ENCODE data around the gene RCSD1. TPM values are rescaled to one million over a fixed set of nuclear protein-coding genes. Genes with fewer than 3 reads are reported as not detected.
A peak's percentile ranks its signal among the peaks of the same experiment; 100 is the strongest.

RCSD1 gene
- polyA plus RNA-seq, 2 donors = 1.5 to 1.7 TPM

- no peaks in the 10 kb centered on the region for H3K9me3 ChIP-seq (ENCODE audit: control insufficient read depth in 2 of 2, insufficient read depth in 1 of 2, low read depth in 1 of 2, low read length in 1 of 2)
- no peak overlapping the region for H3K4me3 ChIP-seq (ENCODE audit: low read depth in 1 of 2, low read length in 2 of 2)
- H3K4me1 ChIP-seq (ENCODE audit: control insufficient read depth in 2 of 2, insufficient read depth in 2 of 2, low read length in 1 of 2) = no peaks in the 10 kb centered on the region
- no peaks in the 10 kb centered on the region for H3K36me3 ChIP-seq (ENCODE audit: control insufficient read depth in 2 of 2, insufficient read depth in 2 of 2, low read length in 1 of 2)
- H3K27me3 ChIP-seq (ENCODE audit: control insufficient read depth in 1 of 2, insufficient read depth in 2 of 2, low read length in 2 of 2) = no peaks in the 10 kb centered on the region
- WGBS, 2 donors = 66 to 71% methylated on average over 6 of the region's 6 CpGs
- no peak overlapping the region for H3K27ac ChIP-seq (ENCODE audit: low read depth in 2 of 2, low read length in 1 of 2)
Measured at GRCh38 chr1:167705250-167705649, 75.2 kb downstream of the RCSD1 start.

- WGBS, 2 donors = 83 to 89% methylated on average over 2 of the region's 2 CpGs
- no peak overlapping the region for H3K27ac ChIP-seq (ENCODE audit: low read depth in 2 of 2, low read length in 1 of 2)
- no peaks in the 10 kb centered on the region for H3K27me3 ChIP-seq (ENCODE audit: control insufficient read depth in 1 of 2, insufficient read depth in 2 of 2, low read length in 2 of 2)
- no peaks in the 10 kb centered on the region for H3K4me1 ChIP-seq (ENCODE audit: control insufficient read depth in 2 of 2, insufficient read depth in 2 of 2, low read length in 1 of 2)
- H3K36me3 ChIP-seq (ENCODE audit: control insufficient read depth in 2 of 2, insufficient read depth in 2 of 2, low read length in 1 of 2) = no peaks in the 10 kb centered on the region
- H3K4me3 ChIP-seq (ENCODE audit: low read depth in 1 of 2, low read length in 2 of 2) = no peak overlapping the region
- no peaks in the 10 kb centered on the region for H3K9me3 ChIP-seq (ENCODE audit: control insufficient read depth in 2 of 2, insufficient read depth in 1 of 2, low read depth in 1 of 2, low read length in 1 of 2)
Measured at GRCh38 chr1:167706363-167706762, 76.3 kb downstream of the RCSD1 start.

GRCh38 chr1:167706931-167707877 is 77.2 kb downstream of the RCSD1 start:
- H3K36me3 ChIP-seq (ENCODE audit: control insufficient read depth in 2 of 2, insufficient read depth in 2 of 2, low read length in 1 of 2) = no peaks in the 10 kb centered on the region
- no peak overlapping the region for H3K4me3 ChIP-seq (ENCODE audit: low read depth in 1 of 2, low read length in 2 of 2)
- no peak overlapping the region for H3K27ac ChIP-seq (ENCODE audit: low read depth in 2 of 2, low read length in 1 of 2)
- no peaks in the 10 kb centered on the region for H3K4me1 ChIP-seq (ENCODE audit: control insufficient read depth in 2 of 2, insufficient read depth in 2 of 2, low read length in 1 of 2)
- no peaks in the 10 kb centered on the region for H3K27me3 ChIP-seq (ENCODE audit: control insufficient read depth in 1 of 2, insufficient read depth in 2 of 2, low read length in 2 of 2)
- no peaks in the 10 kb centered on the region for H3K9me3 ChIP-seq (ENCODE audit: control insufficient read depth in 2 of 2, insufficient read depth in 1 of 2, low read depth in 1 of 2, low read length in 1 of 2)
- 86 to 89% methylated on average over 10 of the region's 10 CpGs for WGBS, 2 donors

- Histone ChIP-seq H3K4me3 (ENCODE audit: low read depth in 1 of 2, low read length in 2 of 2) (no peak overlapping the region), H3K4me1 (ENCODE audit: control insufficient read depth in 2 of 2, insufficient read depth in 2 of 2, low read length in 1 of 2) (no peaks in the 10 kb centered on the region), H3K36me3 (ENCODE audit: control insufficient read depth in 2 of 2, insufficient read depth in 2 of 2, low read length in 1 of 2) (no peaks in the 10 kb centered on the region), H3K27me3 (ENCODE audit: control insufficient read depth in 1 of 2, insufficient read depth in 2 of 2, low read length in 2 of 2) (no peaks in the 10 kb centered on the region), H3K9me3 (ENCODE audit: control insufficient read depth in 2 of 2, insufficient read depth in 1 of 2, low read depth in 1 of 2, low read length in 1 of 2) (no peaks in the 10 kb centered on the region), H3K27ac (ENCODE audit: low read depth in 2 of 2, low read length in 1 of 2) (no peak overlapping the region)
- 72 to 82% methylated on average over 4 of the region's 4 CpGs for WGBS, 2 donors
Measured at GRCh38 chr1:167707942-167708341, 77.9 kb downstream of the RCSD1 start.

GRCh38 chr1:167708940-167709389 is 78.9 kb downstream of the RCSD1 start:
- H3K27me3 ChIP-seq (ENCODE audit: control insufficient read depth in 1 of 2, insufficient read depth in 2 of 2, low read length in 2 of 2) = no peaks in the 10 kb centered on the region
- 76 to 78% methylated on average over 3 of the region's 3 CpGs for WGBS, 2 donors
- H3K9me3 ChIP-seq (ENCODE audit: control insufficient read depth in 2 of 2, insufficient read depth in 1 of 2, low read depth in 1 of 2, low read length in 1 of 2) = no peaks in the 10 kb centered on the region
- no peak overlapping the region for H3K4me3 ChIP-seq (ENCODE audit: low read depth in 1 of 2, low read length in 2 of 2)
- peaks cover 0 to 2% of the 10 kb centered on the region in 2 donors for H3K4me1 ChIP-seq (ENCODE audit: control insufficient read depth in 2 of 2, insufficient read depth in 2 of 2, low read length in 1 of 2)
- no peak overlapping the region for H3K27ac ChIP-seq (ENCODE audit: low read depth in 2 of 2, low read length in 1 of 2)
- H3K36me3 ChIP-seq (ENCODE audit: control insufficient read depth in 2 of 2, insufficient read depth in 2 of 2, low read length in 1 of 2) = no peaks in the 10 kb centered on the region

- 92 to 93% methylated on average over 1 of the region's 1 CpG for WGBS, 2 donors
- Histone ChIP-seq H3K9me3 (ENCODE audit: control insufficient read depth in 2 of 2, insufficient read depth in 1 of 2, low read depth in 1 of 2, low read length in 1 of 2) (no peaks in the 10 kb centered on the region), H3K4me1 (ENCODE audit: control insufficient read depth in 2 of 2, insufficient read depth in 2 of 2, low read length in 1 of 2) (peaks cover 0 to 2% of the 10 kb centered on the region in 2 donors)
Measured at GRCh38 chr1:167710836-167711235, 80.8 kb downstream of the RCSD1 start.

GRCh38 chr1:167711797-167712196 is 81.8 kb downstream of the RCSD1 start:
- peaks cover 0 to 2% of the 10 kb centered on the region in 2 donors for H3K4me1 ChIP-seq (ENCODE audit: control insufficient read depth in 2 of 2, insufficient read depth in 2 of 2, low read length in 1 of 2)
- WGBS, 2 donors = 71 to 77% methylated on average over 3 of the region's 3 CpGs
- H3K9me3 ChIP-seq (ENCODE audit: control insufficient read depth in 2 of 2, insufficient read depth in 1 of 2, low read depth in 1 of 2, low read length in 1 of 2) = no peaks in the 10 kb centered on the region
- H3K27me3 ChIP-seq (ENCODE audit: control insufficient read depth in 1 of 2, insufficient read depth in 2 of 2, low read length in 2 of 2) = no peaks in the 10 kb centered on the region
- H3K27ac ChIP-seq (ENCODE audit: low read depth in 2 of 2, low read length in 1 of 2) = no peak overlapping the region
- no peak overlapping the region for H3K4me3 ChIP-seq (ENCODE audit: low read depth in 1 of 2, low read length in 2 of 2)
- H3K36me3 ChIP-seq (ENCODE audit: control insufficient read depth in 2 of 2, insufficient read depth in 2 of 2, low read length in 1 of 2) = no peaks in the 10 kb centered on the region

More at GRCh38 chr1:167710836-167711235, 80.8 kb downstream of the RCSD1 start:
- Histone ChIP-seq H3K27ac (ENCODE audit: low read depth in 2 of 2, low read length in 1 of 2) (no peak overlapping the region), H3K36me3 (ENCODE audit: control insufficient read depth in 2 of 2, insufficient read depth in 2 of 2, low read length in 1 of 2) (no peaks in the 10 kb centered on the region), H3K27me3 (ENCODE audit: control insufficient read depth in 1 of 2, insufficient read depth in 2 of 2, low read length in 2 of 2) (no peaks in the 10 kb centered on the region), H3K4me3 (ENCODE audit: low read depth in 1 of 2, low read length in 2 of 2) (no peak overlapping the region)

- H3K27ac ChIP-seq (ENCODE audit: low read depth in 2 of 2, low read length in 1 of 2) = peak overlapping the region; percentile 66 to 88
- H3K4me3 ChIP-seq (ENCODE audit: low read depth in 1 of 2, low read length in 2 of 2) = peak overlapping the region; percentile 56 to 80
- no peaks in the 10 kb centered on the region for H3K9me3 ChIP-seq (ENCODE audit: control insufficient read depth in 2 of 2, insufficient read depth in 1 of 2, low read depth in 1 of 2, low read length in 1 of 2)
- peaks cover 0 to 2% of the 10 kb centered on the region in 2 donors for H3K4me1 ChIP-seq (ENCODE audit: control insufficient read depth in 2 of 2, insufficient read depth in 2 of 2, low read length in 1 of 2)
- no peaks in the 10 kb centered on the region for H3K36me3 ChIP-seq (ENCODE audit: control insufficient read depth in 2 of 2, insufficient read depth in 2 of 2, low read length in 1 of 2)
- WGBS, 2 donors = 21 to 29% methylated on average over 25 to 31 of the region's 31 CpGs
- H3K27me3 ChIP-seq (ENCODE audit: control insufficient read depth in 1 of 2, insufficient read depth in 2 of 2, low read length in 2 of 2) = no peaks in the 10 kb centered on the region
Measured at GRCh38 chr1:167713330-167714081, 83.5 kb downstream of the RCSD1 start.

GRCh38 chr1:167714098-167714438 is 84.0 kb downstream of the RCSD1 start:
- whole genome bisulfite sequencing, 2 donors = 0 to 1% methylated on average over 27 to 28 of the region's 28 CpGs
- Histone ChIP-seq H3K27me3 (ENCODE audit: control insufficient read depth in 1 of 2, insufficient read depth in 2 of 2, low read length in 2 of 2) (no peaks in the 10 kb centered on the region), H3K9me3 (ENCODE audit: control insufficient read depth in 2 of 2, insufficient read depth in 1 of 2, low read depth in 1 of 2, low read length in 1 of 2) (no peaks in the 10 kb centered on the region)

More at GRCh38 chr1:167714098-167714438, 84.0 kb downstream of the RCSD1 start:
- peak overlapping the region; percentile 56 to 80 for H3K4me3 ChIP-seq (ENCODE audit: low read depth in 1 of 2, low read length in 2 of 2)
- peak overlapping the region; percentile 88 to 92 for H3K27ac ChIP-seq (ENCODE audit: low read depth in 2 of 2, low read length in 1 of 2)
- H3K36me3 ChIP-seq (ENCODE audit: control insufficient read depth in 2 of 2, insufficient read depth in 2 of 2, low read length in 1 of 2) = no peaks in the 10 kb centered on the region
- H3K4me1 ChIP-seq (ENCODE audit: control insufficient read depth in 2 of 2, insufficient read depth in 2 of 2, low read length in 1 of 2) = peaks cover 0 to 2% of the 10 kb centered on the region in 2 donors

Measured in esophagus (tissue), 2 donors.